Neural progenitor cell (in vitro differentiated cells): ENCODE measurements around the gene UNC45A.

ENCODE experiments used
- CTCF ChIP-seq: fragments of 200-600 bp; sonication (generic); IDR thresholded peaks from 2 replicates; pipeline ENCODE4 v1.5.1; 2017; ENCODE audit warnings: antibody characterized with exemption, mild to moderate bottlenecking
- EZH2 ChIP-seq: fragments of 200-600 bp; sonication (generic); IDR thresholded peaks from 2 replicates; pipeline ENCODE4 v1.6.1; 2017; ENCODE audit warnings: antibody characterized with exemption, mild to moderate bottlenecking, moderate library complexity

- no peak for TF ChIP-seq CTCF
- no peak for TF ChIP-seq EZH2
Observed at GRCh38 chr15:90913398-90913944, 21.6 kb upstream of the UNC45A start.
